ENCODE measurements around the gene TBC1D22B.
A peak's percentile ranks its signal among the peaks of the same experiment; 100 is the strongest.

The TBC1D22B gene

GRCh38 chr6:37365791-37366190 lies 108.2 kb downstream of the TBC1D22B start:
- peak; percentile 4 for DNase-seq (ENCODE audit: low spot score)
- TF ChIP-seq, protein P1, sequence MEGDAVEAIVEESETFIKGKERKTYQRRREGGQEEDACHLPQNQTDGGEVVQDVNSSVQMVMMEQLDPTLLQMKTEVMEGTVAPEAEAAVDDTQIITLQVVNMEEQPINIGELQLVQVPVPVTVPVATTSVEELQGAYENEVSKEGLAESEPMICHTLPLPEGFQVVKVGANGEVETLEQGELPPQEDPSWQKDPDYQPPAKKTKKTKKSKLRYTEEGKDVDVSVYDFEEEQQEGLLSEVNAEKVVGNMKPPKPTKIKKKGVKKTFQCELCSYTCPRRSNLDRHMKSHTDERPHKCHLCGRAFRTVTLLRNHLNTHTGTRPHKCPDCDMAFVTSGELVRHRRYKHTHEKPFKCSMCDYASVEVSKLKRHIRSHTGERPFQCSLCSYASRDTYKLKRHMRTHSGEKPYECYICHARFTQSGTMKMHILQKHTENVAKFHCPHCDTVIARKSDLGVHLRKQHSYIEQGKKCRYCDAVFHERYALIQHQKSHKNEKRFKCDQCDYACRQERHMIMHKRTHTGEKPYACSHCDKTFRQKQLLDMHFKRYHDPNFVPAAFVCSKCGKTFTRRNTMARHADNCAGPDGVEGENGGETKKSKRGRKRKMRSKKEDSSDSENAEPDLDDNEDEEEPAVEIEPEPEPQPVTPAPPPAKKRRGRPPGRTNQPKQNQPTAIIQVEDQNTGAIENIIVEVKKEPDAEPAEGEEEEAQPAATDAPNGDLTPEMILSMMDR (conservative IDR thresholded peaks at IDR 0.05; ENCODE audit: low read depth), result peak; percentile 27; the same call in 1 of the 2 replicates
- CTCF ChIA-PET, result interaction anchor here (1.9 kb wide), 1 partner anchor 12 kb away, joined by 4 read pairs; no protein-coding TSS in a partner anchor
- no peak overlapping the region for H3K27ac ChIP-seq
- POLR2A ChIA-PET (ENCODE audit: low non-redundant PET), result no interaction called here

DNA sequence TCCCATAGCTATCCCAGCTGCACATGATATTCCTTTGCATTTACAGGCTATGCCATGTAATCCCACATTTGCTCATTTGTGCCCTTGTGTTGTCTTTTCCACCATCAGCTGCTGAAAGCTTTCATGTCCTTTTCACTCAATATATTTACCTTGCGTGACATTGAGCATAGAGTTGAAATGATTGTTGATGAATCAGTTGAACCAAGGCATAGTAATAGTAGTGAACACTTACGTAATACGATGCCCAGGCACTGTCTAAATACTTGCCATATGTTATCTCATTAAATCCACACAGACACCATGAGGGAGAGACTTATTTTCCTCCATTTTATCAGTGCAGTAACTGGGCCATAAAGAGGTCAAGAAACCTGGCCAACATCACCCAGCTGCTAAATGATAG lies 109.3 kb downstream of the TBC1D22B start:
- POLR2A ChIA-PET (ENCODE audit: low non-redundant PET), result no interaction called here
- no peak overlapping the region for H3K27ac ChIP-seq
- CTCF ChIA-PET, result interaction anchor here (0.6 kb wide), 1 partner anchor 198 kb away, joined by 4 read pairs; no protein-coding TSS in a partner anchor
- no peak for DNase-seq (ENCODE audit: low spot score)
- TF ChIP-seq, protein P1 (conservative IDR thresholded peaks at IDR 0.05; ENCODE audit: low read depth), result no peak

DNA sequence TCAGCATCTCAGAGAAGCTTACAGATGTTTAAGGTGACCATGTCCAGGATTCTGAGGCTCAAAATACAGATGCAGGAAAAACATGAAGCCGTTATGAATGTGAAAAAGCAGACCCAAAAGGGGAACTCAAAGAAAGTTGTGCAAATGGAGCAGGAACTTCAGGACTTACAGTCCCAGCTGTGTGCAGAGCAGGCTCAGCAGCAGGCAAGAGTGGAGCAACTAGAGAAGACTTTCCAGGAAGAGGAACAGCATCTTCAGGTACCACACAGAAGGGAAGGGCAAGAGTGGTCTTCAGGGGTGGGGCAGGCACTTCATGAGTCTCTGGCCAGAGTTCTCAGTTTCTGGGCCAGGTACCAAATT lies 111.4 kb downstream of the TBC1D22B start:
- POLR2A ChIA-PET (ENCODE audit: low non-redundant PET), result no interaction called here
- DNase-seq (ENCODE audit: low spot score), result no peak
- H3K27ac ChIP-seq, result no peak overlapping the region
- TF ChIP-seq, protein P1 (conservative IDR thresholded peaks at IDR 0.05; ENCODE audit: low read depth), result no peak
- CTCF ChIA-PET, result interaction anchor here (0.6 kb wide), 1 partner anchor 34 kb away, joined by 4 read pairs; no protein-coding TSS in a partner anchor

- POLR2A ChIA-PET (ENCODE audit: low non-redundant PET), result no interaction called here
- CTCF ChIA-PET, result interaction anchor here (0.6 to 0.7 kb wide), 5 partner anchors 10 to 323 kb away, joined by 3 to 4 read pairs (median 4); no protein-coding TSS in a partner anchor
- H3K27ac ChIP-seq, result no peak overlapping the region
- TF ChIP-seq, protein P1 (conservative IDR thresholded peaks at IDR 0.05; ENCODE audit: low read depth), result no peak
- no peak for DNase-seq (ENCODE audit: low spot score)
These were observed 112.0 kb downstream of the TBC1D22B start for GRCh38 chr6:37369321-37370201.

DNA sequence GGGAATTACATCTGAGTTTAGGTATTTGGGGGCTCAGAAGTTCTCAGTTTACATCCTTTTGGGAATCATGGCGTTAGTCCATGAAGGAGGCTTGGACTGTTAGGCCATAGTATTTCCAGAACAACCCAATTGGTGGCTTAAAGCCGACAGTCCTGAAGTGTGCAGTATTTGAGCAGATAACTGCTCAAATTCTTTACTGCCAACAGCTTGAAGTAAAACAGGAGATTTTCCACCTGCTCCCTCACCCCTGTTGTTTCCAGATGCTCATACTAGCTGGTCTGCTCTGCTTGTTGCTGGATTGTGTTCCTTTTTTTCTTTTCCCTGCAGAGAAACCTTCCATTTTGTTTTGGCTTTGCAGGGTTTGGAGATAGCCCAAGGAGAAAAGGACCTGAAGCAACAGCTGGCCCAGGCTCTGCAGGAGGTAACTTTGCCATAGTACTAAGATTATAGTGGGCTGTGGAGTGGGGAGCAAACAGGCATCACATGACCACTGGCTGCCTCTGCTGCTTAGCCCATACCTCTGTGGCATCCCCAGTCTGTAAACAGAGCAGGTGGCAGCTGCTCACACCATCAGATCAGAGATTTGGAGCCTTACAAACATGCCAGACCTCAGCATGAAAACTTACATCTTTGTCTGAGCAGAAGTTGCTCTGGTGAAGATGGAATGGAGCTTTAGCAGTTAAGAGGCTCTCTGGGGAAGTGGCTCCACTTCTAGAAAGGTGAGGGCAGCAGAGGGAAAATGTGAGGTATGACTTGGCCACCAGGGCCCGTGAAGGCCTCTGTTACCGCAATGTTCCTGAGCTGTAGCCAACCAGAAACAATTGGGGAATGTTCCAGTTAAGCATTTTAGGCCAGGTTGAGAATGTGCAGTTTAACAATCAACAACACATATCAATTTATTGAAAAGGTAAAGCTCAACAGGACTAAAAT lies 113.8 kb downstream of the TBC1D22B start:
- CTCF ChIA-PET, result no interaction called here
- POLR2A ChIA-PET (ENCODE audit: low non-redundant PET), result no interaction called here
- TF ChIP-seq, protein P1 (conservative IDR thresholded peaks at IDR 0.05; ENCODE audit: low read depth), result no peak
- no peak for DNase-seq (ENCODE audit: low spot score)
- no peak overlapping the region for H3K27ac ChIP-seq

DNA sequence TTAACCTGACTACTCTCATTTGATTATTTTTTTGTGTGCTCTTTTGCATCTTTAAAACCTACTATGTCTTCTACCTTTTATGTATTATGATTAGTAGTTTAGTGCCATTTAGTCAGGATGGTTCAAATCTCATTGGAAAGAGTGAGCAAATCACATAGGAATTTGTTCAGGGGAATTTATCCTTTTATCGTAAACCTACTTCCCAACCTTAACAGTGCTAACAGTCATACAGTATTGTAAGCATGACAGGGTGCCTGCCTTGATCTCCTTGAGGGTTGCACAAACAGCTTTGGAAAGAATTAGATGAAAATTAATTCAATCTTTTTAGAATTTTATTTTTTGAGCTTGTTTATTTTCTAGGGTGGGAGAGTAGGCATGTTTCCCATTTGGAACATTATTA lies 114.5 kb downstream of the TBC1D22B start:
- TF ChIP-seq, protein P1 (conservative IDR thresholded peaks at IDR 0.05; ENCODE audit: low read depth), result no peak
- H3K27ac ChIP-seq, result no peak overlapping the region
- no peak for DNase-seq (ENCODE audit: low spot score)
- ChIA-PET CTCF (no interaction called here), POLR2A (ENCODE audit: low non-redundant PET) (no interaction called here)

Measured in RWPE1 (cell line).